K562 (cell line): Measurements from ENCODE around the gene COLQ. TPM values are rescaled to one million over a fixed set of nuclear protein-coding genes. Genes with fewer than 3 reads are reported as not detected.

Experiments used
- ATAC-seq: fragments of 200-7000 bp; cut with Tn5 transposase; 3 replicates; pipeline ENCODE4 v1.9.1; 2020; ENCODE audit warnings: moderate library complexity
- BruUV-seq: library from RNA; stranded (reverse); fragments of 400-500 nt; replicated peaks from 2 replicates; lab custom pipeline; 2021; lab: Mats Ljungman, UMichigan
- CTCF ChIA-PET: fragments of 300-600 bp; formaldehyde crosslinking; extraction: SDS; loops from one replicate; lab custom pipeline; 2021; ENCODE audit warnings: low intra/inter-chr PET ratio; lab: Yijun Ruan, JAX
- POLR2A ChIA-PET: fragments of 300-600, 350-650 bp; sonication (Branson Sonifier 250); formaldehyde crosslinking; extraction: SDS; loops from one replicate; lab custom pipeline; 2021; ENCODE audit warnings: antibody characterized with exemption, inconsistent platforms; lab: Yijun Ruan, JAX
- DNase-seq, 4 experiments: peaks; one replicate each; pipeline versions ENCODE4 v3.0.0 to v3.0.0-alpha.2; 2011 to 2018; ENCODE audit warnings: low spot score in 3 of 4, mixed read lengths in 3 of 4; ENCODE audit errors: extremely low read depth in 1 of 4
- FAIRE-seq: peaks from 2 replicates; lab custom pipeline; 2011; peaks lifted over from hg19 to GRCh38; lab: Jason Lieb, UNC
- H2AFZ ChIP-seq: 2 replicates; pipeline ENCODE4 v1.6.0; 2011; ENCODE audit warnings: low read depth, low read length, control low read depth, inconsistent platforms
- H3K27ac ChIP-seq: fragments of 200-600 bp; 3 replicates; pipeline ENCODE4 v1.8.0; 2011; ENCODE audit warnings: low read depth, mild to moderate bottlenecking, control low read depth, inconsistent platforms, low read length, moderate library complexity, mixed read lengths; ENCODE audit errors: extremely low read depth
- H3K27me3 ChIP-seq, 2 experiments: fragments of 300-600 bp in 1 of 2; 2 replicates in 1 of 2; 3 replicates in 1 of 2; pipeline versions ENCODE4 v1.6.0 to v1.8.0; 2011; ENCODE audit warnings: inconsistent platforms in 2 of 2, low read length in 2 of 2, mild to moderate bottlenecking in 1 of 2, mixed read lengths in 1 of 2, moderate library complexity in 1 of 2; ENCODE audit not compliant: control insufficient read depth in 2 of 2, insufficient read depth in 2 of 2
- H3K36me3 ChIP-seq: fragments of 300-600 bp; 3 replicates; pipeline ENCODE4 v1.8.0; 2011; ENCODE audit warnings: mild to moderate bottlenecking, low read length, inconsistent platforms; ENCODE audit not compliant: control insufficient read depth, insufficient read depth
- H3K4me1 ChIP-seq, 2 experiments: fragments of 200-600 bp in 1 of 2; replicated peaks in 1 of 2; 2 replicates in 1 of 2; 3 replicates in 1 of 2; pipeline versions ENCODE4 v1.5.1 to v1.8.0; 2011; ENCODE audit warnings: inconsistent platforms in 2 of 2, low read length in 2 of 2, mild to moderate bottlenecking in 1 of 2, mixed read lengths in 1 of 2, moderate library complexity in 1 of 2; ENCODE audit not compliant: control insufficient read depth in 2 of 2, insufficient read depth in 2 of 2
- H3K4me2 ChIP-seq: 2 replicates; pipeline ENCODE4 v1.6.1; 2011; ENCODE audit warnings: low read length, control low read depth, inconsistent platforms, mixed read lengths; ENCODE audit not compliant: insufficient read depth
- H3K4me3 ChIP-seq: fragments of 200-600 bp; sonication (generic), shearing (Covaris generic); 2 replicates; pipeline ENCODE4 v1.5.1; 2016; ENCODE audit warnings: control low read depth, inconsistent platforms
- H3K79me2 ChIP-seq: fragments of 200-600 bp; 3 replicates; pipeline ENCODE4 v1.8.0; 2011; ENCODE audit warnings: low read length, inconsistent platforms; ENCODE audit not compliant: control insufficient read depth, insufficient read depth
- H3K9ac ChIP-seq, 2 experiments: 2 replicates each; pipeline versions ENCODE4 v1.6.0 to v1.6.1; 2011; ENCODE audit warnings: low read depth in 2 of 2, low read length in 2 of 2, control low read depth in 1 of 2, inconsistent platforms in 1 of 2, mild to moderate bottlenecking in 1 of 2, mixed read lengths in 1 of 2; ENCODE audit not compliant: insufficient read depth in 1 of 2
- H3K9me1 ChIP-seq: one replicate; pipeline ENCODE4 v1.6.0; 2011; ENCODE audit warnings: inconsistent platforms, mild to moderate bottlenecking, low read length, moderate library complexity; ENCODE audit not compliant: control insufficient read depth, insufficient read depth
- H3K9me3 ChIP-seq: replicated peaks from 2 replicates; pipeline ENCODE4 v1.5.1; 2011; ENCODE audit warnings: low read depth, low read length, inconsistent platforms; ENCODE audit not compliant: control insufficient read depth, insufficient read depth
- H4K20me1 ChIP-seq: replicated peaks from 2 replicates; pipeline ENCODE4 v1.6.1; 2011; ENCODE audit warnings: low read length, inconsistent platforms, mixed read lengths; ENCODE audit not compliant: control insufficient read depth, insufficient read depth
- KLF16 ChIP-seq: IDR thresholded peaks from 2 replicates; pipeline ENCODE4 v1.6.1; 2016; ENCODE audit warnings: antibody characterized with exemption
- WGBS: fragments of 100-300 bp; shearing (Covaris generic); methylation state at CpG from one replicate; pipeline ENCODE4 v1.1.6; 2016; ENCODE audit warnings: low coverage, mixed read lengths; ENCODE audit not compliant: insufficient coverage; ENCODE audit errors: missing lambda C conversion rate; 5-methylcytosine and 5-hydroxymethylcytosine counted together
- in situ Hi-C: fragments of 300-500 bp; cut with MboI; formaldehyde crosslinking; loops from 4 replicates; pipeline ENCODE4 v1.15.0; 2018; ENCODE audit warnings: inconsistent platforms, mixed read lengths
- intact Hi-C: fragments of 100-400 bp; cut with micrococcal nuclease; formaldehyde crosslinking; loops from 2 replicates; pipeline ENCODE4 v1.14.2; 2022
- polyA plus RNA-seq, 8 experiments: library from polyadenylated mRNA; depleted of rRNA in 4 of 8; stranded (reverse) in 5 of 8; unstranded in 3 of 8; fragments of >200 nt; fragmentation: Nextera tagmentation in 2 of 8; fragmentation: Illumina TruSeq in 1 of 8; extraction: Ambion mirVana in 2 of 8; extraction: Trizol in 1 of 8; gene quantifications; 2 replicates each; pipeline versions ENCODE4 v1.2.1 to v1.2.3, GENCODE V29; 2011 to 2014; ENCODE audit warnings: inconsistent platforms in 1 of 8, missing spikeins in 1 of 8
- total RNA-seq, 7 experiments: library from RNA; depleted of rRNA in 6 of 7; stranded (reverse); fragments of >200 nt in 6 of 7; fragmentation: Illumina TruSeq in 2 of 7; extraction: Trizol in 2 of 7; gene quantifications; 2 replicates each; pipeline versions ENCODE4 v1.2.1 to v1.2.3, GENCODE V29; 2011 to 2021; ENCODE audit warnings: low replicate concordance in 1 of 7
- TF ChIP-seq, protein P1 (sequence below): fragments of 250-450 bp; sonication (Bioruptor Pico); IDR thresholded peaks from 2 replicates; pipeline ENCODE4 v1.6.1; 2021; ENCODE audit warnings: mild to moderate bottlenecking
- TF ChIP-seq, protein P2 (sequence below): sonication (generic); formaldehyde crosslinking; IDR thresholded peaks from 2 replicates; pipeline ENCODE4 v1.8.0; 2023; ENCODE audit warnings: mild to moderate bottlenecking, missing genetic modification reagents

COLQ gene
- total and polyA plus RNA-seq, 9 of the 15 experiments (the other 6 are each of a cell fraction or from before 2014, with no cell fraction given) = 0.04 to 0.36 (median 0.27) TPM; not detected in 4

DNA sequence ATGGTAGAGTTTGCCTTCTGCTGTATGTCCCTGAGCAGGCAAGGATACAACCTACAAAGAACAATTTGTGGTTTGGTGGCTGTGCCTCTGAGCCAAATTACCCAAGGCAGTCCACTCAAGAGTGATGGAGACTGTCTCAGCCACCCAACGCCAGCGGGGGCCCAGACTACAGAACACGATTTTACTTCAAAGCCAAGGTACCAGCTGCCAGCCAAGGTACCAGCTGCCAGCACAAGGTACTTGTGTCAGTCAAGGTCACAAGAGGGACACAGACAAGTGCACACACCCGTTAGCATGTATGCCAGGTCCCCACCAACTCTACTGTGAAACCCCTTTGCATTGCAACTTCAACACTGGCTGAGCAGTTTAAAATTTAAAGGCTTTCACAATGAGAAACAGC lies 23.5 kb downstream of the COLQ start (continued):
- TF ChIP-seq, protein P1, sequence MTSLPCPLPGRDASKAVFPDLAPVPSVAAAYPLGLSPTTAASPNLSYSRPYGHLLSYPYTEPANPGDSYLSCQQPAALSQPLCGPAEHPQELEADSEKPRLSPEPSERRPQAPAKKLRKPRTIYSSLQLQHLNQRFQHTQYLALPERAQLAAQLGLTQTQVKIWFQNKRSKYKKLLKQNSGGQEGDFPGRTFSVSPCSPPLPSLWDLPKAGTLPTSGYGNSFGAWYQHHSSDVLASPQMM = no peak

DNA sequence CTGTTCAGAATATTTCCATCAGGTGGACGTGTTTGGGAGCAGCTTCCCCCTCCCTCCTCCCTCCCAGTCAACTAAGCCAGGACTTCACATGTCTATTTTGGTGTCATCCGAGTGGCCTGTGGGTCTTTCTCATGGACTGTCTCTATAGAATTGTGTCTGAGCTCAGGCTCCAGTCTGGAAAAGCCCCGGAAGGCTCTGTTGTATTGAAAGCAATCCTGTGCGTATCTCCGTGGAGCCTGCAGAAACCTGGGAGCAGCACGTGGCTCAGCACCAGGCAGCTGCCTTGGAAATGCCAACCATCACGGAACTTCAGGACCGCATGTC lies 25.2 kb downstream of the COLQ start:
- Histone ChIP-seq H4K20me1 (no peaks in the 10 kb centered on the region), H3K4me3 (no peak overlapping the region), H3K79me2 (no peaks in the 10 kb centered on the region), H3K9me3 (no peaks in the 10 kb centered on the region), H3K36me3 (no peaks in the 10 kb centered on the region), H3K27me3 (peaks cover 50 to 79% of the 10 kb centered on the region in 2 experiments), H2AFZ (no peak overlapping the region), H3K4me1 (no peaks in the 10 kb centered on the region), H3K9ac (no peak overlapping the region), H3K4me2 (no peak overlapping the region), H3K27ac (no peak overlapping the region), H3K9me1 (no peaks in the 10 kb centered on the region)
- WGBS = 2% methylated on average over 8 of the region's 8 CpGs
- in situ Hi-C loops = no loop called here
- POLR2A ChIA-PET = interaction anchor here (0.5 to 2.8 kb wide), 4 partner anchors 13 to 73 kb away, joined by 3 to 8 read pairs (median 4); no protein-coding TSS in a partner anchor
- DNase-seq = no peak
- no peak for FAIRE-seq
- TF ChIP-seq, protein P2, sequence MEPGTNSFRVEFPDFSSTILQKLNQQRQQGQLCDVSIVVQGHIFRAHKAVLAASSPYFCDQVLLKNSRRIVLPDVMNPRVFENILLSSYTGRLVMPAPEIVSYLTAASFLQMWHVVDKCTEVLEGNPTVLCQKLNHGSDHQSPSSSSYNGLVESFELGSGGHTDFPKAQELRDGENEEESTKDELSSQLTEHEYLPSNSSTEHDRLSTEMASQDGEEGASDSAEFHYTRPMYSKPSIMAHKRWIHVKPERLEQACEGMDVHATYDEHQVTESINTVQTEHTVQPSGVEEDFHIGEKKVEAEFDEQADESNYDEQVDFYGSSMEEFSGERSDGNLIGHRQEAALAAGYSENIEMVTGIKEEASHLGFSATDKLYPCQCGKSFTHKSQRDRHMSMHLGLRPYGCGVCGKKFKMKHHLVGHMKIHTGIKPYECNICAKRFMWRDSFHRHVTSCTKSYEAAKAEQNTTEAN (CRISPR knock-in tag) = no peak
- TF ChIP-seq KLF16 = no peak
- BruUV-seq = no TSS peak
- intact Hi-C loops = no loop called here
- CTCF ChIA-PET = no interaction called here
- ATAC-seq = no peak
